Kidney (tissue), 14 donors: ENCODE results near the gene DTD1. TPM values are rescaled to one million over a fixed set of nuclear protein-coding genes. Genes with fewer than 3 reads are reported as not detected.

ENCODE experiments used
- DNase-seq, 5 donors: peaks; one replicate each; pipeline ENCODE4 v3.0.0-alpha.2; 2013 to 2020
- FAIRE-seq: peaks from 2 replicates; lab custom pipeline; 2012; peaks lifted over from hg19 to GRCh38; lab: Jason Lieb, UNC
- H3K27ac ChIP-seq, 2 donors: one replicate each; pipeline ENCODE4 v1.7.0; 2013; ENCODE audit warnings: low read depth in 2 of 2, low read length in 2 of 2, inconsistent platforms in 1 of 2
- H3K27me3 ChIP-seq: one replicate; pipeline ENCODE4 v1.7.1; 2013; ENCODE audit warnings: low read length, inconsistent platforms; ENCODE audit not compliant: control insufficient read depth, insufficient read depth
- H3K36me3 ChIP-seq, 3 donors: one replicate each; pipeline versions ENCODE4 v1.7.0 to v1.7.1; 2013; ENCODE audit warnings: low read length in 3 of 3, control low read depth in 1 of 3, inconsistent platforms in 1 of 3; ENCODE audit not compliant: insufficient read depth in 3 of 3, control insufficient read depth in 2 of 3
- H3K4me1 ChIP-seq, 3 donors: one replicate each; pipeline versions ENCODE4 v1.7.0 to v1.7.1; 2013; ENCODE audit warnings: low read length in 3 of 3, inconsistent platforms in 1 of 3, low read depth in 1 of 3; ENCODE audit not compliant: control insufficient read depth in 2 of 3, insufficient read depth in 2 of 3
- H3K4me3 ChIP-seq, 3 donors: one replicate each; pipeline versions ENCODE4 v1.7.0 to v1.8.1; 2013; ENCODE audit warnings: low read length in 3 of 3, control low read depth in 1 of 3, inconsistent platforms in 1 of 3
- H3K9ac ChIP-seq, 3 donors: one replicate each; pipeline versions ENCODE4 v1.7.0 to v1.7.1; 2013; ENCODE audit warnings: low read length in 3 of 3, control low read depth in 1 of 3, inconsistent platforms in 1 of 3
- H3K9me3 ChIP-seq, 3 donors: one replicate each; pipeline versions ENCODE4 v1.7.0 to v1.7.1; 2013; ENCODE audit warnings: low read length in 3 of 3, control low read depth in 1 of 3, inconsistent platforms in 1 of 3; ENCODE audit not compliant: control insufficient read depth in 2 of 3, insufficient read depth in 1 of 3
- intact Hi-C: fragments of 100-400 bp; cut with DNase I; formaldehyde crosslinking; loops from one replicate; pipeline ENCODE4 v1.11.1; 2022
- polyA plus RNA-seq: library from polyadenylated mRNA; stranded (reverse); fragments of 350-450 nt; fragmentation: Illumina TruSeq; extraction: RNeasy Lipid Tissue Mini Kit (QIAGEN cat#74804); gene quantifications from one replicate; pipeline ENCODE4 v1.2.3, GENCODE V29; 2014; ENCODE audit warnings: low read depth, low replicate concordance; ENCODE audit not compliant: insufficient read depth
- total RNA-seq: library from RNA; stranded (reverse); fragmentation: NEBNext Ultra II Directional; extraction: Animal tissue kit (Norgen Biotek cat#: 25700); gene quantifications from one replicate; pipeline ENCODE4 v1.2.1, GENCODE V29; 2021
- TF ChIP-seq, protein P1 (sequence below): IDR thresholded peaks from 3 replicates; pipeline ENCODE4 v1.5.1; 2012; ENCODE audit warnings: mild to moderate bottlenecking, moderate library complexity, borderline replicate concordance; ENCODE audit not compliant: insufficient read depth; ENCODE audit errors: extremely low read depth
- donor health status: control.
- donor health status: control.
- donor health status: control.
- donor health status: control.
- donor health status: control.
- donor health status: DM: yes; HTN: yes; CAD: no.
- donor health status: Normal renal cell carcinoma (clear cell type).

The DTD1 gene
- total and polyA plus RNA-seq, 2 donors from 2014 or later = 45.3 to 47.4 TPM

- Histone ChIP-seq H3K9ac (no peak overlapping the region), H3K27me3 (no peaks in the 10 kb centered on the region), H3K4me3 (no peak overlapping the region), H3K4me1 (no peaks in the 10 kb centered on the region), H3K27ac (no peak overlapping the region), H3K9me3 (no peaks in the 10 kb centered on the region), H3K36me3 (no peaks in the 10 kb centered on the region)
- intact Hi-C loops = no loop called here
- FAIRE-seq (no peak), DNase-seq (no peak)
- TF ChIP-seq, protein P1, sequence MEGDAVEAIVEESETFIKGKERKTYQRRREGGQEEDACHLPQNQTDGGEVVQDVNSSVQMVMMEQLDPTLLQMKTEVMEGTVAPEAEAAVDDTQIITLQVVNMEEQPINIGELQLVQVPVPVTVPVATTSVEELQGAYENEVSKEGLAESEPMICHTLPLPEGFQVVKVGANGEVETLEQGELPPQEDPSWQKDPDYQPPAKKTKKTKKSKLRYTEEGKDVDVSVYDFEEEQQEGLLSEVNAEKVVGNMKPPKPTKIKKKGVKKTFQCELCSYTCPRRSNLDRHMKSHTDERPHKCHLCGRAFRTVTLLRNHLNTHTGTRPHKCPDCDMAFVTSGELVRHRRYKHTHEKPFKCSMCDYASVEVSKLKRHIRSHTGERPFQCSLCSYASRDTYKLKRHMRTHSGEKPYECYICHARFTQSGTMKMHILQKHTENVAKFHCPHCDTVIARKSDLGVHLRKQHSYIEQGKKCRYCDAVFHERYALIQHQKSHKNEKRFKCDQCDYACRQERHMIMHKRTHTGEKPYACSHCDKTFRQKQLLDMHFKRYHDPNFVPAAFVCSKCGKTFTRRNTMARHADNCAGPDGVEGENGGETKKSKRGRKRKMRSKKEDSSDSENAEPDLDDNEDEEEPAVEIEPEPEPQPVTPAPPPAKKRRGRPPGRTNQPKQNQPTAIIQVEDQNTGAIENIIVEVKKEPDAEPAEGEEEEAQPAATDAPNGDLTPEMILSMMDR = no peak
These were observed 111.0 kb downstream of the DTD1 start for GRCh38 chr20:18698735-18699380.

DNA sequence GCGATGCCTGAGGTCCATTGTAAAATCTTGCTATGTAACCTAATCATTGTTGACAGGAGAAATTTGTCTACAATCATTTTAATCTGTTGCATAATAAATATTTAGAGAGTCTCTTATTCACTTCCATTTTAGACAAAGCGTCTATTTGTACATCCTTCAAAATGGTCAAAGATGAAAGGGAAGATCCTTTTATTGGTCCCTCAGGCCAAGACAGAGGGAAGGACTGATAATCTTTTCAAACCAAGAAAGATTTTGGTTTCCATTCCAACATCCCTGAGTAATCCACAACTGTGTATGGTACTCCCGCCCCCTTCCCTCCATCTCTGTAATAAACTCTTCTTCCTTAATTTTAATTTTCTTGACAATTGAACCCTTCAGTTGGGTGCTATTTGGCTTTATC is 114.1 kb downstream of the DTD1 start:
- no peak overlapping the region for H3K27ac ChIP-seq
- H3K9ac ChIP-seq = no peak overlapping the region
- H3K4me3 ChIP-seq = no peak overlapping the region
- no peak for FAIRE-seq
- H3K36me3 ChIP-seq = no peaks in the 10 kb centered on the region
- H3K4me1 ChIP-seq = peaks cover 0 to 8% (median 5%) of the 10 kb centered on the region in 3 donors
- intact Hi-C loops = no loop called here
- H3K27me3 ChIP-seq = no peaks in the 10 kb centered on the region
- TF ChIP-seq, protein P1 = no peak
- no peak for DNase-seq
- H3K9me3 ChIP-seq = no peaks in the 10 kb centered on the region

DNA sequence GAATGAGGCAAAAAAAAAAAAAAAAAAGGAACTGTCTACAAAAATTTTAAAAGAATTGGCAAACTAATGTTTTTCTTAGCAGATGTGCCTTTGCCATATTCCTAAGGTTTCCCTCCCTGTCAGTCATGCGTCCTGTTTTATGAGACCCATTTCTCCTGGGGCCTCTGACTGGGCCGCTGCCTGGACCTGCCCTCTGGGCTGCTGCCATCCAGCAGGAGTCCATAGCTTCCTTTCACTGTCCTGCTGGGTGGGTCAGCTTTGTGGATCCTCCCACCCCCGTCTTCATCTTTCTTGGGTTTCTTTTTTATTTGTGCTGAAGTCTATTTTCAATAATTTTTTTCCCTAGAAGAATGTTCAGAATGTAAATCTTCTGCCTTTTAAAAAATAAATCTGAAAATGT is 114.9 kb downstream of the DTD1 start:
- Histone ChIP-seq H3K9ac (no peak overlapping the region), H3K36me3 (no peaks in the 10 kb centered on the region), H3K27me3 (no peaks in the 10 kb centered on the region), H3K27ac (no peak overlapping the region), H3K4me1 (peaks cover 0 to 8% (median 5%) of the 10 kb centered on the region in 3 donors), H3K4me3 (no peak overlapping the region), H3K9me3 (no peaks in the 10 kb centered on the region)
- intact Hi-C loops = no loop called here
- no peak for DNase-seq
- no peak for FAIRE-seq
- TF ChIP-seq, protein P1 = no peak
